WERI-Rb-1 (cell line): ENCODE measurements around the gene SPRED1.

ENCODE experiments used
- DNase-seq: peaks from one replicate; pipeline ENCODE4 v3.0.0-alpha.2; 2020
- H3K27ac ChIP-seq: fragments of 250-450 bp; sonication (Bioruptor Pico); 2 replicates; pipeline ENCODE4 v1.5.1; 2020; ENCODE audit warnings: mild to moderate bottlenecking, moderate library complexity
- H3K27me3 ChIP-seq: fragments of 250-450 bp; sonication (Bioruptor Pico); 2 replicates; pipeline ENCODE4 v1.5.1; 2021; ENCODE audit warnings: mild to moderate bottlenecking, low read depth, moderate library complexity; ENCODE audit not compliant: insufficient read depth, severe bottlenecking
- H3K36me3 ChIP-seq: fragments of 250-450 bp; sonication (Bioruptor Pico); 2 replicates; pipeline ENCODE4 v1.5.1; 2020; ENCODE audit warnings: mild to moderate bottlenecking, moderate library complexity
- H3K4me3 ChIP-seq: 2 replicates; pipeline ENCODE4 v1.5.1; 2011; ENCODE audit warnings: low read depth, mild to moderate bottlenecking, control low read depth, low read length
- H3K9me3 ChIP-seq: fragments of 250-450 bp; sonication (Bioruptor Pico); 2 replicates; pipeline ENCODE4 v1.5.1; 2021; ENCODE audit warnings: mild to moderate bottlenecking, moderate library complexity; ENCODE audit not compliant: severe bottlenecking
- TF ChIP-seq, protein P1 (sequence below): IDR thresholded peaks from 2 replicates; pipeline ENCODE4 v1.5.1; 2011; ENCODE audit warnings: low read depth, mild to moderate bottlenecking, control low read depth, inconsistent platforms, low read length

The SPRED1 gene

DNA sequence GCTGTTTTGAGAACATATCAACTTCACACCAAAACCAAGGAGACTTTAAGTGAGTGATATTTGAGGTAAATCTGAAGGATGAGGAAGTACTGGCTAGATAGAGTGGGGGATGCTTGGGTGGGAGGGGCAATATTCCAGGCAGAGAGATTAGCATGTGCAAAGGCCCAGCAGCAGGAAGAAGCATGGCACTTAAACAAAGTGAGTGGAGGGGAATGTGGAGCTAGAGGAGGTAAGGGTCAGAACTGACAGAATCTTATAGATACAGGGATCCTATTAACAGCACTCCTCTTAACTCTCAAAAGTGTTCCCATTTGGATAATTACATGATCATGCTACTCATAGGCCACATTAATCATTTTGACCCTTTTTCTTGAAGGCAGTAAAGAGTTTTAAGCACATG, 41.4 kb upstream of the SPRED1 start:
- Histone ChIP-seq H3K36me3 (no peaks in the 10 kb centered on the region), H3K4me3 (no peak overlapping the region), H3K27ac (no peak overlapping the region), H3K9me3 (no peaks in the 10 kb centered on the region), H3K27me3 (no peaks in the 10 kb centered on the region)
- TF ChIP-seq, protein P1, sequence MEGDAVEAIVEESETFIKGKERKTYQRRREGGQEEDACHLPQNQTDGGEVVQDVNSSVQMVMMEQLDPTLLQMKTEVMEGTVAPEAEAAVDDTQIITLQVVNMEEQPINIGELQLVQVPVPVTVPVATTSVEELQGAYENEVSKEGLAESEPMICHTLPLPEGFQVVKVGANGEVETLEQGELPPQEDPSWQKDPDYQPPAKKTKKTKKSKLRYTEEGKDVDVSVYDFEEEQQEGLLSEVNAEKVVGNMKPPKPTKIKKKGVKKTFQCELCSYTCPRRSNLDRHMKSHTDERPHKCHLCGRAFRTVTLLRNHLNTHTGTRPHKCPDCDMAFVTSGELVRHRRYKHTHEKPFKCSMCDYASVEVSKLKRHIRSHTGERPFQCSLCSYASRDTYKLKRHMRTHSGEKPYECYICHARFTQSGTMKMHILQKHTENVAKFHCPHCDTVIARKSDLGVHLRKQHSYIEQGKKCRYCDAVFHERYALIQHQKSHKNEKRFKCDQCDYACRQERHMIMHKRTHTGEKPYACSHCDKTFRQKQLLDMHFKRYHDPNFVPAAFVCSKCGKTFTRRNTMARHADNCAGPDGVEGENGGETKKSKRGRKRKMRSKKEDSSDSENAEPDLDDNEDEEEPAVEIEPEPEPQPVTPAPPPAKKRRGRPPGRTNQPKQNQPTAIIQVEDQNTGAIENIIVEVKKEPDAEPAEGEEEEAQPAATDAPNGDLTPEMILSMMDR, result no peak
- DNase-seq, result no peak

DNA sequence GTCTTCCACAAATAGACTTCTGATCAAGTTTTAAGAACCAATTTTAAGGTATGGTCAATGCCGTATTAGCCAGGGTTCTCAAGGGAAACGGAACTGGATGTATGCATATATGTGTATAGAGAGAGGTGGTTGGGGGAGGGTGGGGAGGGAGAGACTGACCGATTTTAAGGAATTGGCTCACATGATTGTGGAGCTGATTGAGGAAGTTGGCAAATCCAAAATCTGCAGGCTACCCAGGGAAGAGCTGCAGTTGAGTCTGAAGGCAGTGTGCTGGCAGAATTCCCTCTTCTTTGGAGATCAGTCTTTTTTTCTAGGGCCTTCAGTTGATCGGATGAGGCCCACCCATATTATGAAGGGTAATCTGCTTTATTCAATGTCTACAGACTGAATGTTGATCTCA, 40.8 kb upstream of the SPRED1 start:
- TF ChIP-seq, protein P1, result no peak
- Histone ChIP-seq H3K27ac (no peak overlapping the region), H3K9me3 (no peaks in the 10 kb centered on the region), H3K4me3 (no peak overlapping the region), H3K36me3 (no peaks in the 10 kb centered on the region), H3K27me3 (no peaks in the 10 kb centered on the region)
- no peak for DNase-seq

DNA sequence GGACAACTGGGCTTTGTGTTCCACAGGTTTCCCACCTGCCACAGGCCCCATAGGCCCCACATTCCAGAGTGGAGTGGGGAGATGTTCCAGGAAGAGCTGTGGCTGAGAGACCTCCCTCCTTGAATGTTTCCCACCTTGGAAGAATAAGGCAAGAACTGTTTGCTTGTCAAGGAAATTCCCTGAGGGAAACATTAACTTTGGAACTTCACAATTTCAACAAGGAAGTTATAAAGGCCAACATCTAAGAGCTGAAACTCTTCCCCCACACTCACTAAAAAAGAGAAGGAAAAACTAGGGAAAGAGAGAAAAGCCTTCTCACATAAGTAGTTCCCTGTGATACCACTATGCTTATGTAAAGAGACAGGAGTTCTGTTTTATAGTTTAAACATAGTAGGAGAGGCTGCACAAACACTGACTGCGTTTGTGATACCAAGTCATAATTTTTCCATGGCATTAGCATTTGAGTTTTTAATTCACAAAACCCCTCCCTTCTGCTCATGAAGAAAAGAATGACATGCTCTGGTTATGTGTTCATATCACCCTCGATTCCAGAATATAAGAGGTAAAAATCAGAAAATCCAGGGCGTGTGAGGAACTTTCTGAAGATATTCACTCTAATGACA, 39.8 kb upstream of the SPRED1 start:
- DNase-seq, result no peak
- Histone ChIP-seq H3K27me3 (no peaks in the 10 kb centered on the region), H3K27ac (no peak overlapping the region), H3K9me3 (no peaks in the 10 kb centered on the region), H3K36me3 (no peaks in the 10 kb centered on the region), H3K4me3 (no peak overlapping the region)
- TF ChIP-seq, protein P1, result no peak

DNA sequence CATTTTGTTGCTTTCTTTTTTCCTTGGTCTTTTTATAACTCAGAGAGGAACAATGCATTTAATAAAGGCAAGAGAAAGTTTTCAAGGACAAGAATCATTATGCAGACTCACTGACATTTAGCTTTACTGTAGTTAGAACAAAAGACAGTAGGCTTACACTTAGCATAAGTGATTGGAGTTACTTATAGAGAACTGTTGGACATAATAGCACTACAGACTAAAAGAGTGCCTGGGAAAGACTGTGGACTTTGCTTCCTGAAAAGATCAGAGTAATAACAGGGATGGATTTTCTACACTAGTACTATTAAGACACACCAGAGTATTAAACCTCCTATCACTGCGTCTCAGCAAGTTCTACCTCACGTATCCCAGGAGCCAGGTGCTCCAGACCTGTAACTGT, 39.3 kb upstream of the SPRED1 start:
- Histone ChIP-seq H3K4me3 (no peak overlapping the region), H3K36me3 (no peaks in the 10 kb centered on the region), H3K9me3 (no peaks in the 10 kb centered on the region), H3K27ac (no peak overlapping the region), H3K27me3 (no peaks in the 10 kb centered on the region)
- no peak for DNase-seq
- TF ChIP-seq, protein P1, result no peak

DNA sequence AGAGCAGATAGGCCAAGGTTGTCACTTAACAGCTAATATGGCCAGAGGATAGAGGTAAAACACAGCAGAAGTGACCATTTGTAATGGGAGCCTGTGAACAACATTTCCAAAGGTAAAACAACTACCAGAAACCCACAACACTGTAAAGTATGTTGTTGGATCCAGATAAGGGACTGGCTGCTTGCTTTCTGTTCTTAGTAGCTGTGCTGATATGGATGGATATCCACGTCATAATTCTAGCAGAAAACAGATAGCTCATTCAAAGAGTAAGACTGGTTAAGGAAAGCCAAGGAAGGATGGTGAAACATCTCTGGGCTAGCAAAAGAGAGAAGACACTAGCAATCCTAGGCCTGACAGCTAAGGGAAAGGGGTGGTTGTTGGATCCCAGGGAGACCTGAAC, 36.9 kb upstream of the SPRED1 start:
- no peak for DNase-seq
- no peaks in the 10 kb centered on the region for H3K9me3 ChIP-seq
- TF ChIP-seq, protein P1, result no peak
- H3K27me3 ChIP-seq, result no peaks in the 10 kb centered on the region
- no peaks in the 10 kb centered on the region for H3K36me3 ChIP-seq
- H3K27ac ChIP-seq, result no peak overlapping the region
- H3K4me3 ChIP-seq, result no peak overlapping the region

DNA sequence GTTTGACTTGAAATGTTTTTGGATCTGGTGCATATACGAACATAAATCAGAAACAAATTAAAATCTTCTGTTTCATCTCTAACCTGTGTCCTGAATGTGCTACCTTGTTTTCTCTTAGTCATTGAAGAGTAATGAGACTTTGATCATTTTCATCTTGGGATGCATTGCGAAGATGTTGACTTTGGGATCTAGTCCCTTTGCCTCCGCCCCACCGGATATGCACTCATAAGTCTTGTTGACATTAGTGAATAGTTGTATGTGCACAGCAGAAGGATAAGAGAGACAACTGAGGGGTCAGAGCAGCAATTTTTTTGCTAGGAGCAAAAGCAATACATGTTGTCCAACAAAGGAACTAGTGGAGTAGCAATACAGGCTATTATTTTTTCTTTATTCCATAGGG, 35.9 kb upstream of the SPRED1 start:
- no peak for DNase-seq
- H3K36me3 ChIP-seq, result no peaks in the 10 kb centered on the region
- H3K4me3 ChIP-seq, result no peak overlapping the region
- no peaks in the 10 kb centered on the region for H3K27me3 ChIP-seq
- no peak overlapping the region for H3K27ac ChIP-seq
- H3K9me3 ChIP-seq, result no peaks in the 10 kb centered on the region
- TF ChIP-seq, protein P1, result no peak
